HG03378 (cell line): Measurements from ENCODE around the gene TMSB15B.
"Not testable (repeated sequence)": the region's sequence is repeated elsewhere in the genome, so short reads cannot be mapped to it uniquely, and the experiment has no call there.

Source experiments
- ATAC-seq: cut with Tn5 transposase; IDR thresholded peaks from one replicate; pipeline ENCODE4 v1.9.1; 2021; ENCODE audit warnings: mild to moderate bottlenecking, moderate library complexity; ENCODE audit not compliant: unreplicated experiment

TMSB15B gene

GRCh38 chrX:103962411-103963278 is at the start of gene TMSB15B:
TSS of gene TMSB15B (plus strand) at chrX:103962627.
- peak; percentile 93 for ATAC-seq

DNA sequence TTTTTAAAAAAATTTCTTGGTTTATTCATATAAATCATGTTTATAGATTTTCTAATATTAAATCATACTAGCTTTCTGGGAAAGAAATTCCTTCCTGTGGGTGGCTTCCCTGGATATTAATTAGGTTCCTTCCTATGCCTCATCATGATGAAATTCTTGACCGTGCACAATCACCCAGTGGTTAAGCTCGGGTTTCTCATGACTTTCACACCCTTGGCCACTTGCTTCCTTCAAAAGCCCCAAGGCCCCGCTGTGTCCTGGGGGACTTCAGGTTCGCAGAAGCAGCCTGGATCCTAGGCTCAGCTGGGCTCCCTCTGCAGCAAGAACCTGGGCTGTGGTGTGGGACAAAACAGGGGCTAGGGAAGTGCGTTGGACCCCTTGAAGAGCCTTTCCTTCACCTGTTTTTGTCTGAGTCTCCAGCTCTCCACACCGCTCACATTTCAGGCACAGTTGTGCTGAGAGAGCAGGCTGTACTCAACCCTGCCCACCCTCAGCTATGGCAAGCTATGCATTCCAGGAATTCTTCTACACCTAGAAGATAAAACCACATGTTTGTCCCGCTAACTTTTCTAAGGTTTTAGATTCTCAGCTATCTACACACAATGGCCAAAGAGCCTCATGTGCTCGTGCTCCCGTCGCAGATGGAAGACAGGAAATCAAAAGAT is 48.9 kb upstream of the TMSB15B start:
- no peak for ATAC-seq

DNA sequence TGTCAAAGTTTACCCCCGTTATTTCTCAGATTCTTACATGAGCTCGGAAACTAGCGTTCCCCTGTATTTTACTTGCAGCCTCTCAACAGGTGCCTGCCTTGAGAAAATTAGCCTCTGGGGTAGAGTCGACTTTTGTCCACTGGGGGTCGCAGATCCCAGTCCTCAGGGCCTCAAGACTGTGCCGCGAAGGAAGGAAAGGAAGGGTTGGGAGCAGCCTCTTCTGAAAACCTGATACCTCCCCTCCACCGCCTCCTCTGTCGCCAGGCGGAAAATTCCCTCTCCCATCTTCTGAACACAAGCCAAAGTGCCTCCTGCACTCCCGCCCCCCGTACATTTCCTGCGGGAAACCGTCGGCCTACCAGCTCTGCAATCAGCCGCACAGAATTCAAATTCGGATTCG is 44.4 kb upstream of the TMSB15B start:
- ATAC-seq, result no peak

GRCh38 chrX:103918571-103919269 is 43.7 kb upstream of the TMSB15B start:
- ATAC-seq, result peak; percentile 61

GRCh38 chrX:103919270-103919637 is 43.2 kb upstream of the TMSB15B start:
- peak; percentile 54 for ATAC-seq

DNA sequence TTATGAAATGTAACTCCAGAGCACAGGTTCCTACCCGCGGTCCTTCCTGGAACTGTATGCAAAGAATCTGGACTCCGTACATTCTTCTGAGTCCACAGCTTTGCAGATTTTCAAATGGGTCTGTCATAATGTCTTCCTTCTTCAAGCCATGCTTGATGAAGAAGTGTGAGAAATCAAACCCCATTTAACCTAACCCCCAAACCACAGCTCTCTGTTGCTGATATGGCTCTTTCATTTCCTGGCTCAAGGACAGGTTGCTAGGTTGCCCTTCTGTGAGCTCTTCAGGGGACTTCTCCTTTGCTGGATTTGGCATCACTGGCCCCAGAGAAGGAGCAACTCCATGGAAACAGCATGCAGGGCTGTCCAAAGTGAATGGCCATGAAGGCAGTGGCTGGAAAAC is 41.9 kb upstream of the TMSB15B start:
- ATAC-seq, result peak; percentile 52

- peak; percentile 70 for ATAC-seq
Observed at GRCh38 chrX:103927030-103927429, 35.4 kb upstream of the TMSB15B start.

DNA sequence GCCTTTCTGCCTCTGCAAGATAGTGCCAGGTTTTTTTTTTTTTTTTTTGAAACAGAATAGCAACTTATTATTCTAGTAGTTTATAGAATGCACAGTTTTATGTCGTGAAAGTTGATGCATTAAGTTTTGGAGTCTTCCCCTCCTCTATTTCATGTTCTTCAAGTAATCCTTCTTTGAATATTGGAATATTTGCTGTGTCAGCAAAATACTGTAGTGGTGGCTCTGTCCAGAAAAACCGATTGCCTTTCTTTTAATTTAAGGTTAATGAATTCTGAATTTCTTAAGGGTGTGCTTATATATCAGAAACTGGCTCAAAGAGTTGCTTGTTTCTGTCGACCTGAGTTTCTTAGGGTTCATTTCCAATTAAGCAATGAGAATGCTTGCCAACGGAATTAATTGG is 34.8 kb upstream of the TMSB15B start:
- ATAC-seq, result no peak

DNA sequence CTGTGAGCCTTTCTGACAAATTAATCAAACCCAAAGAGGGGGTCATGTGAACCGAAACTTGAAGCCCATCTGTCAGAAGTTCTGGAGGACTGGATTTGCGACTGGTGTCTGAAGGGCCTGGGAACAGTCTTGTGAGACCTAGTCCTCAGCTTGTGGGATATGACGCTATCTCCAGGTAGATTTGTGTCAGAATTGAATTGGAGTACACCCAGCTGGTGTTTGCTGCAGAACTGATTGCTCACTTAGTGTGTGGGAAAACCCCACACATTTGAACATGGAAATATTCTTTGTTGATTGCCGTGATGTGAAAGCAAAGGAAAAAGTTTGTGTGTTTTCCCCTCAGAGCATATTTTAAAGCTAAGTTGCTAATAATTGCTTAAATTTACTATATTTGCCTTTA is 30.3 kb upstream of the TMSB15B start:
- peak; percentile 93 for ATAC-seq

GRCh38 chrX:103940257-103940656 is 22.2 kb upstream of the TMSB15B start:
- ATAC-seq, result not testable (repeated sequence)

- ATAC-seq, result peak; percentile 71
Observed at GRCh38 chrX:103941201-103941975, 21.0 kb upstream of the TMSB15B start.

GRCh38 chrX:103949506-103949905 is 12.9 kb upstream of the TMSB15B start:
- no peak for ATAC-seq

DNA sequence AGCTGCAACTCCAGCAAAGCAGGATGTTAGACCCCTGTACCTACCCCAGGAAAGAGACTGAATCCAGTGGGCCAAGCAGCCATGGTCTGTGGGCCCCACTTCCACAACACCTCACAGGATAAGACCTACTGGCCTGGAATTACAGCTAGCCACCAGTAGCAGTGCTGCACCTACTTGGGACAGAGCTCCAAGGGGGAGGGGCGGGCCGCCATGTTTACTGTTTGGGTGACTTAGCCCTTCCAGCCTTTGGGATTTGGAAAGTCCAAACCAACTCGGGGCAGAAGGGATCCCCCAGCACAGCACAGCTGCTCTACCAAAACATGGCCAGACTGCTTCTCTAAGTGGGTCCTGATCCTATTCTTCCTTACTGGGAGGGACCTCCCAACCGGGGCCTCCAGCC is 9.1 kb upstream of the TMSB15B start:
- no peak for ATAC-seq

GRCh38 chrX:103954259-103954658 is 8.2 kb upstream of the TMSB15B start:
- no peak for ATAC-seq

- not testable (repeated sequence) for ATAC-seq
Observed at GRCh38 chrX:103960599-103960998, 1.8 kb upstream of the TMSB15B start.

DNA sequence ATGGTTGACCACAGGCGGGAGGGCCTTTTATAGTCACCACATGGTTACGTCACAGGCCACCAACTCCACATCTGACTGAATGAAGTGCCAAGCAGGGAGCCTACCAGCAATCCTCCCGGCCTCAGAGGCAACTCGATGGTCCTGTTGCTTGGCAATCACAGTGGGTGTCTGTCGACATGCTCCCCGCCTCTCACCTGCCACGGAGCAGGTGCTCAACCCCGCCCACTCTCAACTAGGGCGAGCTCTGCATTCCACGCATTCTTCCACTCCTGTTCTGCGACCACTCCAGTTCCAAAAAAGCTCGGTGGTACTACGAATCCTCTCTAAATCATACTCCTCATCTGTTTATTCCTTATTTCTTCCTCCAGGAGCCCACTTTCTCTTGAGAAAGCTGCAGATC is 21.1 kb downstream of the TMSB15B start:
- not testable (repeated sequence) for ATAC-seq

GRCh38 chrX:103999234-103999633 is 36.8 kb downstream of the TMSB15B start:
- peak; percentile 76 for ATAC-seq

GRCh38 chrX:104008831-104009230 is 46.4 kb downstream of the TMSB15B start:
- no peak for ATAC-seq

DNA sequence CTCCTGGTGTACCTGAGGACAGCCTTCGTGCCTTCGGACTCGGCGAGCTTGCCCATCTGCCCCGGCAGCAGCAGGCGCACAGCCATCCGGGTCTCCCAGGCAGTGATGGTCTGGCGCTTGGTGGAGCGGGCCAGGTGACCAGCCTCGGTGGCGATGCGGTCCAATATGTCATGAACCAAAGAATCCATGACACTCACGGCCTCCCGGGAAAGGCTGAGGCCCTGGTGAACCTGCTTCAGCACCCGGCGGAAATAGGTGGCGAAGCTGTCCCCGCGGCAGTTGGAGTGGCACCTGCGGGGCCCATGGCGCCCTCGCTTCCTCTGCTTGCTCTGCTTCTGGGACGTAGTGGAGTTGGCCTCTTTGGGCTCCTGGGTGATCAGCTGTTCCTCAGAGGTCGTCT is 50.7 kb downstream of the TMSB15B start:
- no peak for ATAC-seq

DNA sequence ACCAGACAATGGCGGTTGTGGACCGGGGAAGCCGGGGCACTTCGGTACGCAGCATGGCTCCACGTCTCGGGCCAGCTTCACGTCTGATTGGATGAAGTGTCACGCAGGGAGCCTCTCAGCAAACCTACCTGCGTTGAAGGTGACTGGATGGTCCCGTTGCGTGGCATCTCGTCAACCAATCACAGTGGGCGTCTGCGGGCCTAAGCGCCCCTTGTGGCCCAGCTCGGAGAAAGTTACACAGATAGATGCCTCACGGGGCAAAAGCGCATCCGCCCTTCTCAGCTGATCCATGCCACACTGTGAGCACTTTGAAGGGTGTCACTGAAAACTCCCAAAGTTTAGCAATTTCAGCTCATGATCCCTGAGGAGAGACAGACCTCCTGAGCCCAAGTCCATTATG is 51.2 kb downstream of the TMSB15B start, which contains the start of gene H2BW1:
TSS of gene H2BW1 (minus strand) at position 103 of the 400 bp plus-strand sequence. CDS start 132 bp downstream, outside the sequence.
- ATAC-seq, result no peak

DNA sequence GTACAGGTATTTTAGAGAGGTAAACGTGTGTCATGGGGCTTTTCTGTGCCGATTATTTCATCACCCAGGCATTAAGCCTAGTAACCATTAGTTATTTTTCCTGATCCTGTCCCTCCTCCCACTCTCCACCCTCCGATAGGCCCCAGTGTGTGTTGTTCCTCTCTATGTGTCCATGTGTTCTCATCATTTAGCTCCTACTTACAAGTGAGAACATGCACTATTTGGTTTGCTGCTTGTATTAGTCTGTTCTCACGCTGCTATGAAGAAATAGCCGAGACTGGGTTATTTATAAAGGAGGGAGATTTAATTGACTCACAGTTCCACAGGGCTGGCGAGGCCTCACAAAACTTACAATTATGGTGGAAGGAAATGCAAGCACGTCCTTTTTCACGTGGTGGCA is 53.1 kb downstream of the TMSB15B start:
- ATAC-seq, result not testable (repeated sequence)
